Type B pancreatic cell (in vitro differentiated cells): ENCODE results near the gene DACH2. TPM values are rescaled to one million over a fixed set of nuclear protein-coding genes. Genes with fewer than 3 reads are reported as not detected.

ENCODE experiments used
- DNase-seq: peaks from one replicate; pipeline ENCODE4 v3.0.0; 2021; ENCODE audit warnings: mixed read lengths; ENCODE audit not compliant: unreplicated experiment; ENCODE audit errors: extremely low spot score
- H3K27ac Mint-ChIP-seq: 2 replicates; pipeline ENCODE4 v1.8.0; 2021; ENCODE audit warnings: mild to moderate bottlenecking, mixed read lengths
- H3K27me3 Mint-ChIP-seq: 2 replicates; pipeline ENCODE4 v1.8.0; 2021; ENCODE audit warnings: mixed read lengths
- H3K36me3 Mint-ChIP-seq: 2 replicates; pipeline ENCODE4 v1.8.0; 2021; ENCODE audit warnings: mixed read lengths
- H3K4me1 Mint-ChIP-seq: one replicate; pipeline ENCODE4 v1.8.0; 2021; ENCODE audit warnings: mixed read lengths; ENCODE audit not compliant: unreplicated experiment
- H3K4me3 Mint-ChIP-seq: 2 replicates; pipeline ENCODE4 v1.8.0; 2021; ENCODE audit warnings: mild to moderate bottlenecking, mixed read lengths
- H3K9me3 Mint-ChIP-seq: 2 replicates; pipeline ENCODE4 v1.8.0; 2021; ENCODE audit warnings: mixed read lengths
- total RNA-seq: library from RNA; stranded (reverse); gene quantifications from 2 replicates; pipeline ENCODE4 v1.2.1, GENCODE V29; 2021; ENCODE audit warnings: low replicate concordance
- TF ChIP-seq, protein P1 (sequence below): fragments of 200-600 bp; sonication (generic); conservative IDR thresholded peaks from 2 replicates; pipeline ENCODE4 v1.5.0; 2021; ENCODE audit warnings: antibody characterized with exemption, mild to moderate bottlenecking

DACH2 gene
- total RNA-seq, 1 donor from 2014 or later = 12.8 TPM

DNA sequence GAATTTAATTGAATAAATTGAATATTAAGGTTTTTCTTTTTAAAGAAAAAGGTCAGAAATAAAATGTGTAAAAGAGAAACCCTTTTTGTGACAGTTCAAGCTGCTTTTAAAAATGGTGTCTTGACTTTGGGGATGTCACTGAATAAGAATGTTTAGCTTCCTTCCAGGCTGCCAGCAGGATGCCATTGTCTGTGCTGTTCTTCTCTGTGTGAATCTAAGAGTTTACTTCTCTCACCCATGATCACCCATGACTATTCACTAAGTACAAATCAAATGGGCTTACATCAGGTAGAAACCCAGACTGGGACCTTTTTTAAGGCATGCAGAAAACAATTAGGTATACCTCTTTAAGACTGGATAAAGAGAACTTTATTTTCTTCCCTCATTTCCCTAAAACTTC is 115.3 kb downstream of the DACH2 start:
- Mint-ChIP-seq H3K4me1 (peaks cover 9% of the 10 kb centered on the region), H3K4me3 (no peak overlapping the region)

DNA sequence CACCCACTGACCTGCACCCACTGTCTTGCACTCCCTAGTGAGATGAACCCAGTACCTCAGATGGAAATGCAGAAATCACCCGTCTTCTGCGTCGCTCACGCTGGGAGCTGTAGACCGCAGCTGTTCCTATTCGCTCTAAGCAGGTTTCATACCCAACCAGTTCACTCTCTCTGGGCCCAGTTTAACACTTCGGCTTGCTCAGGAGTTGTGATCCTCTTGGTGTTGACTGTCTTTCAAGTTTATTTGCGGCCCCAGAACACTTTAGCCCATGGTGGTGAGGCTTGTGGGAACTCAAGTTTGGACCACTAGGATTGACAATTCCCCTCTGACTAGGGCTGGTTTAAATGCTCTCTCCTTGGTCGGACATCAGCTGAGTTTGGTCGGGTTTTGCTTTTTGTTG is 147.0 kb downstream of the DACH2 start:
- Mint-ChIP-seq H3K27ac (no peak overlapping the region), H3K4me1 (no peaks in the 10 kb centered on the region), H3K27me3 (no peaks in the 10 kb centered on the region), H3K9me3 (no peaks in the 10 kb centered on the region), H3K4me3 (peak overlapping the region; percentile 49), H3K36me3 (no peaks in the 10 kb centered on the region)
- TF ChIP-seq, protein P1, sequence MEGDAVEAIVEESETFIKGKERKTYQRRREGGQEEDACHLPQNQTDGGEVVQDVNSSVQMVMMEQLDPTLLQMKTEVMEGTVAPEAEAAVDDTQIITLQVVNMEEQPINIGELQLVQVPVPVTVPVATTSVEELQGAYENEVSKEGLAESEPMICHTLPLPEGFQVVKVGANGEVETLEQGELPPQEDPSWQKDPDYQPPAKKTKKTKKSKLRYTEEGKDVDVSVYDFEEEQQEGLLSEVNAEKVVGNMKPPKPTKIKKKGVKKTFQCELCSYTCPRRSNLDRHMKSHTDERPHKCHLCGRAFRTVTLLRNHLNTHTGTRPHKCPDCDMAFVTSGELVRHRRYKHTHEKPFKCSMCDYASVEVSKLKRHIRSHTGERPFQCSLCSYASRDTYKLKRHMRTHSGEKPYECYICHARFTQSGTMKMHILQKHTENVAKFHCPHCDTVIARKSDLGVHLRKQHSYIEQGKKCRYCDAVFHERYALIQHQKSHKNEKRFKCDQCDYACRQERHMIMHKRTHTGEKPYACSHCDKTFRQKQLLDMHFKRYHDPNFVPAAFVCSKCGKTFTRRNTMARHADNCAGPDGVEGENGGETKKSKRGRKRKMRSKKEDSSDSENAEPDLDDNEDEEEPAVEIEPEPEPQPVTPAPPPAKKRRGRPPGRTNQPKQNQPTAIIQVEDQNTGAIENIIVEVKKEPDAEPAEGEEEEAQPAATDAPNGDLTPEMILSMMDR = no peak
- DNase-seq = no peak

More for the DNA sequence above, 115.3 kb downstream of the DACH2 start:
- TF ChIP-seq, protein P1 = no peak
- no peaks in the 10 kb centered on the region for H3K9me3 Mint-ChIP-seq
- no peaks in the 10 kb centered on the region for H3K36me3 Mint-ChIP-seq
- no peak overlapping the region for H3K27ac Mint-ChIP-seq
- no peaks in the 10 kb centered on the region for H3K27me3 Mint-ChIP-seq
- no peak for DNase-seq

DNA sequence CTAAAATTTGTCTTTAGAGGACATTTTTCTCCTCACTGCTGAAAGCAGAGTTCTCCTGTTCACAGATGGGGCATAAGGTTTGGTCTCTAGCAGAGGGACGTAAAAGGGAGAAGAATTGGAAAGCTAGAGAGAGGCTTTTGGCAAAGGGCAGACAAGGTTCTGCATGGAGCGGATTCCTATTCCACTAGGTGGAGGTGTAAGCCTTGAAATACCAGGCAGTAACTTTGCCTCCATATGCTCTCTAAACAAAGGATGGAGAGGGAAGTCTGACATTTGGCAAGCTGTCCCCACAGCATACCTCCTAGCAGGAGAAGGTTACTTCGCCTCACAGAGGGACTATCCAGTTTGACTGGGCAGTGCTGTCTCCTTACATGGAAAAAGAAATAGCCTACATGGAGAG is 174.7 kb downstream of the DACH2 start:
- Mint-ChIP-seq H3K4me1 (no peaks in the 10 kb centered on the region), H3K9me3 (peaks cover 6% of the 10 kb centered on the region), H3K27me3 (no peaks in the 10 kb centered on the region), H3K4me3 (no peak overlapping the region), H3K27ac (no peak overlapping the region), H3K36me3 (peaks cover 6% of the 10 kb centered on the region)
- DNase-seq = no peak
- TF ChIP-seq, protein P1 = no peak

DNA sequence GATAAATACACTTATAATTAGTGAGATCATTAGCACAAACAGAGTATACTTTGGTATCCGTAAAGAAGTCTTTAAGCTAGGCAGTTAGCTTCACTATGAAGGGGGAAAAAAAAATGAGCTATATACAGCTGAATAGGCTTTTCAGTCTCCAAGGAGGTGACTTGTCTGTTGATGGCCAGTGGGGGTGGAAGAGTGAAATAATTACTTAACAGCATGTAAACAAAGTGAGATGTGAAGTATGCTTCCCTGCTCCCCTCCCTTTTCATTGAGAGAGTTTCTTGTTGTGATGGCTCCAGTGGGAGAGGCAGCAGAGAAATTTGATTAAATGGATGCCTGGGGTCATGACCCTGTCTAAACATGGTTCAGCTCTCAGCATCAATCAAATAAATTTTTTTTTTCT is 180.9 kb downstream of the DACH2 start:
- no peak overlapping the region for H3K27ac Mint-ChIP-seq
- H3K4me3 Mint-ChIP-seq = no peak overlapping the region
- TF ChIP-seq, protein P1 = no peak
- no peaks in the 10 kb centered on the region for H3K27me3 Mint-ChIP-seq
- peaks cover 12% of the 10 kb centered on the region for H3K4me1 Mint-ChIP-seq
- no peak for DNase-seq
- H3K36me3 Mint-ChIP-seq = no peaks in the 10 kb centered on the region
- H3K9me3 Mint-ChIP-seq = peaks cover 4% of the 10 kb centered on the region

DNA sequence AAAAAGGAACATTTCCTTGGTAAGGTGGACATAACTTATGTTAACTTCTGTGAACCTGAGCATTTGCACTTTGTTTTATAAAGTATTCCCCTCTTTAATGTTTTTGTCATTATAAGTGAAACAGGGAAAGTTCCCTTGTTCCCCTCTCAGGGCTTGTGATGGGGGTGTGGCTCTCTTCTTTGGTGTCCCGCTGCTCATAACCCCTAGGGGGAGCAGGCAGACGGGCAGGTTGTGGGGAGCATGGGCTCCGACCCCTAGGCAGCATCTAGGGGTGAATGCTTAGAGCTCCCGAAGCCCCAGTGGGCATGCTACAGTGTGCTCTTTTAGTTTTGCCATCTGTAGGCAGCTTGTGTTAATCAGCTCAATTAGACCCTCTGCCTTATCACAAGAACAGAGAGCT is 200.4 kb downstream of the DACH2 start:
- Mint-ChIP-seq H3K4me3 (no peak overlapping the region), H3K27me3 (no peaks in the 10 kb centered on the region), H3K4me1 (peaks cover 4% of the 10 kb centered on the region), H3K27ac (no peak overlapping the region), H3K36me3 (no peaks in the 10 kb centered on the region), H3K9me3 (no peaks in the 10 kb centered on the region)
- DNase-seq = no peak
- TF ChIP-seq, protein P1 = peak; percentile 45

DNA sequence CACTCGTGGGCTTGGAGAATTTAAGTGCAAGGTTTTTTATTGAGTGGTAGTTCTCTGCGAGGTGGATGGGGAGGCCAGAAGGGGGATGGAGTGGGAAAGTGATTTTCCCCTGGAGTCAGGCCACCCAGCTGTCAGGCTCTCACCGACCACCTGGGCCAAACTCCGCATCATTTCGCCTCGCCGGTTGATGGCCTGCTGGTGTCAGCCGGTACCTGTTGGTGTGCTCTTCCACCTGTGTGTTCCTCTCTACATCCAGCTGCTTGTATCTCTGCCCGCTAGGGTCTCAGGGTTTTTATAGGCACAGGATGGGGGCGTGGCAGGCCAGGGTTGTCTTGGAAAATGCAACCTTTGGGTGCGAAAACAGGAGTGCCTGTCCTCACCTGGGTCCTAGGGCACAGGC is 200.9 kb downstream of the DACH2 start:
- DNase-seq = no peak

More for the DNA sequence above, 200.9 kb downstream of the DACH2 start:
- Mint-ChIP-seq H3K9me3 (no peaks in the 10 kb centered on the region), H3K4me1 (peaks cover 4% of the 10 kb centered on the region), H3K27ac (no peak overlapping the region), H3K4me3 (no peak overlapping the region), H3K27me3 (no peaks in the 10 kb centered on the region), H3K36me3 (no peaks in the 10 kb centered on the region)
- TF ChIP-seq, protein P1 = peak; percentile 6
